Upper lobe of right lung (tissue), 1 donor: ENCODE data around the gene AAR2. TPM values are rescaled to one million over a fixed set of nuclear protein-coding genes. Genes with fewer than 3 reads are reported as not detected.

ENCODE experiments used
- ATAC-seq: fragments of 200-7000 bp; cut with Tn5 transposase; one replicate; pipeline ENCODE4 v1.9.1; 2020; ENCODE audit warnings: mild to moderate bottlenecking, moderate library complexity
- DNase-seq: peaks from one replicate; pipeline ENCODE4 v3.0.0-alpha.2; 2020
- H3K27ac ChIP-seq: fragments of 200-600 bp; one replicate; pipeline ENCODE4 v1.8.0; 2022
- H3K27me3 ChIP-seq: fragments of 200-600 bp; one replicate; pipeline ENCODE4 v1.8.0; 2022; ENCODE audit warnings: mild to moderate bottlenecking
- H3K36me3 ChIP-seq: fragments of 200-600 bp; one replicate; pipeline ENCODE4 v1.8.0; 2022
- H3K4me1 ChIP-seq: fragments of 200-600 bp; one replicate; pipeline ENCODE4 v1.8.0; 2022
- H3K4me3 ChIP-seq: fragments of 200-600 bp; one replicate; pipeline ENCODE4 v1.8.0; 2022; ENCODE audit warnings: mild to moderate bottlenecking
- H3K9me3 ChIP-seq: fragments of 200-600 bp; one replicate; pipeline ENCODE4 v1.8.0; 2022
- intact Hi-C: fragments of 100-400 bp; cut with DNase I; formaldehyde crosslinking; loops from one replicate; pipeline ENCODE4 v1.11.0; 2022
- total RNA-seq: library from RNA; stranded (reverse); fragmentation: NEBNext Ultra II Directional; extraction: Animal tissue kit (Norgen Biotek cat#: 25700); gene quantifications from one replicate; pipeline ENCODE4 v1.2.1, GENCODE V29; 2021
- TF ChIP-seq, protein P1 (sequence below): fragments of 200-600 bp; IDR thresholded peaks from one replicate; pipeline ENCODE4 v1.8.0; 2022; ENCODE audit warnings: antibody characterized with exemption
- donor health status: DM: no; HTN: yes; CAD: no; lungs with severe emphysema.

AAR2 gene
- total RNA-seq, 1 donor from 2014 or later, result 24.4 TPM

GRCh38 chr20:36214684-36215256 lies 21.5 kb upstream of the AAR2 start:
- peaks cover 32% of the 10 kb centered on the region for H3K36me3 ChIP-seq
- H3K4me1 ChIP-seq, result no peaks in the 10 kb centered on the region
- ATAC-seq (no peak), DNase-seq (no peak)
- intact Hi-C loops, result no loop called here
- no peak overlapping the region for H3K27ac ChIP-seq
- no peaks in the 10 kb centered on the region for H3K9me3 ChIP-seq
- H3K27me3 ChIP-seq, result no peaks in the 10 kb centered on the region
- TF ChIP-seq, protein P1, sequence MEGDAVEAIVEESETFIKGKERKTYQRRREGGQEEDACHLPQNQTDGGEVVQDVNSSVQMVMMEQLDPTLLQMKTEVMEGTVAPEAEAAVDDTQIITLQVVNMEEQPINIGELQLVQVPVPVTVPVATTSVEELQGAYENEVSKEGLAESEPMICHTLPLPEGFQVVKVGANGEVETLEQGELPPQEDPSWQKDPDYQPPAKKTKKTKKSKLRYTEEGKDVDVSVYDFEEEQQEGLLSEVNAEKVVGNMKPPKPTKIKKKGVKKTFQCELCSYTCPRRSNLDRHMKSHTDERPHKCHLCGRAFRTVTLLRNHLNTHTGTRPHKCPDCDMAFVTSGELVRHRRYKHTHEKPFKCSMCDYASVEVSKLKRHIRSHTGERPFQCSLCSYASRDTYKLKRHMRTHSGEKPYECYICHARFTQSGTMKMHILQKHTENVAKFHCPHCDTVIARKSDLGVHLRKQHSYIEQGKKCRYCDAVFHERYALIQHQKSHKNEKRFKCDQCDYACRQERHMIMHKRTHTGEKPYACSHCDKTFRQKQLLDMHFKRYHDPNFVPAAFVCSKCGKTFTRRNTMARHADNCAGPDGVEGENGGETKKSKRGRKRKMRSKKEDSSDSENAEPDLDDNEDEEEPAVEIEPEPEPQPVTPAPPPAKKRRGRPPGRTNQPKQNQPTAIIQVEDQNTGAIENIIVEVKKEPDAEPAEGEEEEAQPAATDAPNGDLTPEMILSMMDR, result peak; percentile 40
- H3K4me3 ChIP-seq, result no peak overlapping the region

DNA sequence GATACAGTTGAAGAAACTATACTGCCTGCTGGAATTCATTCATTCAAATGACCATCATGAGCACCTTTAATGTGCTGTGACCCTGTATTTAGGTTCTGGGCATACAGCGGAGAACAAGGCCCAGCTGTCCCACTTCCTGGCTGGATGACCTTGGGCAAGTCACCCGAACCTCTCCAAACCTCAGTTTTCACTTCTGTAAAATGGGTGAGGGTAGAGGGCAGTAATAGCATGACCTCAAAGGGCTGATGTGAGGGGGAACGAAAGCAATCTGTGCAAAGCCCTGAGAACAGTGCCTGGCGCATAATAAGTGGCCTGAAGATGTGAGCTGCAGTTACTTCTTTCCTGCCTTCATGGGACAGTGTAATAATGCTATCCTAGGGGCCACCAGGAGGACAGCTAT lies 20.5 kb upstream of the AAR2 start:
- no peak overlapping the region for H3K4me3 ChIP-seq
- ATAC-seq (no peak), DNase-seq (no peak)
- peaks cover 36% of the 10 kb centered on the region for H3K36me3 ChIP-seq
- H3K27ac ChIP-seq, result no peak overlapping the region
- intact Hi-C loops, result no loop called here
- H3K9me3 ChIP-seq, result no peaks in the 10 kb centered on the region
- no peaks in the 10 kb centered on the region for H3K4me1 ChIP-seq
- H3K27me3 ChIP-seq, result no peaks in the 10 kb centered on the region
- TF ChIP-seq, protein P1, result no peak

- TF ChIP-seq, protein P1, result no peak
- DNase-seq (no peak), ATAC-seq (no peak)
- Histone ChIP-seq H3K4me3 (no peak overlapping the region), H3K27ac (no peak overlapping the region), H3K36me3 (peaks cover 36% of the 10 kb centered on the region), H3K9me3 (no peaks in the 10 kb centered on the region), H3K27me3 (no peaks in the 10 kb centered on the region), H3K4me1 (no peaks in the 10 kb centered on the region)
- intact Hi-C loops, result no loop called here
Observed at GRCh38 chr20:36216314-36217025, 19.8 kb upstream of the AAR2 start.

GRCh38 chr20:36217226-36217625 lies 19.1 kb upstream of the AAR2 start:
- intact Hi-C loops, result no loop called here
- Histone ChIP-seq H3K27me3 (no peaks in the 10 kb centered on the region), H3K4me3 (no peak overlapping the region), H3K36me3 (peaks cover 36% of the 10 kb centered on the region), H3K4me1 (no peaks in the 10 kb centered on the region), H3K9me3 (no peaks in the 10 kb centered on the region), H3K27ac (no peak overlapping the region)
- TF ChIP-seq, protein P1, result no peak
- ATAC-seq, result no peak
- no peak for DNase-seq

GRCh38 chr20:36218380-36219064 lies 17.8 kb upstream of the AAR2 start:
- DNase-seq, result no peak
- intact Hi-C loops, result no loop called here
- TF ChIP-seq, protein P1, result no peak
- no peak overlapping the region for H3K4me3 ChIP-seq
- no peak for ATAC-seq
- H3K27me3 ChIP-seq, result no peaks in the 10 kb centered on the region
- H3K4me1 ChIP-seq, result no peaks in the 10 kb centered on the region
- H3K36me3 ChIP-seq, result peaks cover 36% of the 10 kb centered on the region
- H3K27ac ChIP-seq, result no peak overlapping the region
- H3K9me3 ChIP-seq, result no peaks in the 10 kb centered on the region
